Tibial nerve (tissue), 4 donors: ENCODE data around the gene DNAJB1.

Experiments used
- CTCF ChIP-seq, 5 experiments: fragments of 200-600 bp in 3 of 5; fragments of 450-650 bp in 2 of 5; sonication (generic) in 3 of 5; IDR thresholded peaks; one replicate each; pipeline ENCODE4 v1.5.1; 2016 to 2019; ENCODE audit warnings: antibody characterized with exemption in 5 of 5, mild to moderate bottlenecking in 3 of 5, moderate library complexity in 2 of 5
- EP300 ChIP-seq, 2 donors: sonication (generic); formaldehyde crosslinking; IDR thresholded peaks; one replicate each; pipeline ENCODE4 v1.6.1; 2017; ENCODE audit warnings: antibody characterized with exemption in 2 of 2, mild to moderate bottlenecking in 1 of 2
- POLR2A ChIP-seq, 2 donors: fragments of 450-650 bp; IDR thresholded peaks; one replicate each; pipeline ENCODE4 v1.6.1; 2017; ENCODE audit warnings: antibody characterized with exemption in 2 of 2, mild to moderate bottlenecking in 2 of 2, moderate library complexity in 2 of 2

- TF ChIP-seq POLR2A (IDR thresholded peaks at IDR 0.05), result no peak
- no peak for TF ChIP-seq CTCF (IDR thresholded peaks at IDR 0.05)
- no peak for TF ChIP-seq EP300 (IDR thresholded peaks at IDR 0.05)
These were observed 50.4 kb downstream of the DNAJB1 start for GRCh38 chr19:14467816-14468215.
